ENCODE data around the gene IRGM. TPM values are rescaled to one million over a fixed set of nuclear protein-coding genes. Genes with fewer than 3 reads are reported as not detected.
A peak's percentile ranks its signal among the peaks of the same experiment; 100 is the strongest.
"Not testable (repeated sequence)": the region's sequence is repeated elsewhere in the genome, so short reads cannot be mapped to it uniquely, and the experiment has no call there.

IRGM gene, protein sequence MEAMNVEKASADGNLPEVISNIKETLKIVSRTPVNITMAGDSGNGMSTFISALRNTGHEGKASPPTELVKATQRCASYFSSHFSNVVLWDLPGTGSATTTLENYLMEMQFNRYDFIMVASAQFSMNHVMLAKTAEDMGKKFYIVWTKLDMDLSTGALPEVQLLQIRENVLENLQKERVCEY
- total RNA-seq (2014; rRNA removed; shearing (Covaris generic)), result not detected in 2 replicates

DNA sequence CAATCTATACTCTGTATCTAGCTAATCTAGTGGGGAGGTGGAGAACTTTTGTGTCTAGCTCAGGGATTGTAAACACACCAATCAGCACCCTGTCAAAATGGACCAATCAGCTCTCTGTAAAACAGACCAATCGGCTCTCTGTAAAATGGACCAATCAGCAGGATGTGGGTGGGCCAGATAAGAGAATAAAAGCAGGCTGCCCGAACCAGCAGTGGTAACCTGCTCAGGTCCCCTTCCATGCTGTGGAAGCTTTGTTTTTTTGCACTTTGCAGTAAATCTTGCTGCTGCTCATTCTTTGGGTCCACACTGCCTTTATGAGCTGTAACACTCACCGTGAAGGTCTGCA, at the start of gene IRGM:
IRGM (plus strand) TSS at position 214 of the 346 bp plus-strand sequence. CDS start 1,603 bp downstream, outside the sequence.
- not testable (repeated sequence) for DNase-seq (ENCODE audit: low spot score)

DNA sequence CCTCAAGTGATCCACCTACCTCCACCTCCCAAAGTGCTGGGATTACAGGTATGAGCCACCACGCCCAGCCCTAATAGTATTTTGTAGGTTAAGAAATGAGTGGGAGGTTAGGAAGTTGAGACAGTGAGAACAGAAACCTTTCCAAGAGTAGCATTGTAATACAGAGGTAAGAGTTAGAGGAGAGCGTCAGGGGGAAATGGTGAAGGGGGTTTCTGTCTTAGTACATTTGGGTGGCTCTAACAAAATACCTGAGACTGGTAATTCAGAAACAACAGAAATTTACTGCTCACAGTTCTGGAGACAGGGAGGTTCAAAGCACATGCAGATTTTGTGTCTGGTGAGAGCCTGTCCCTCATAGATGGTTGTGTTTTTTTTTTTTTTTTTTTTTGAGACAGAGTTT, 48.9 kb upstream of the IRGM start:
- no peak for DNase-seq (ENCODE audit: low spot score)

DNA sequence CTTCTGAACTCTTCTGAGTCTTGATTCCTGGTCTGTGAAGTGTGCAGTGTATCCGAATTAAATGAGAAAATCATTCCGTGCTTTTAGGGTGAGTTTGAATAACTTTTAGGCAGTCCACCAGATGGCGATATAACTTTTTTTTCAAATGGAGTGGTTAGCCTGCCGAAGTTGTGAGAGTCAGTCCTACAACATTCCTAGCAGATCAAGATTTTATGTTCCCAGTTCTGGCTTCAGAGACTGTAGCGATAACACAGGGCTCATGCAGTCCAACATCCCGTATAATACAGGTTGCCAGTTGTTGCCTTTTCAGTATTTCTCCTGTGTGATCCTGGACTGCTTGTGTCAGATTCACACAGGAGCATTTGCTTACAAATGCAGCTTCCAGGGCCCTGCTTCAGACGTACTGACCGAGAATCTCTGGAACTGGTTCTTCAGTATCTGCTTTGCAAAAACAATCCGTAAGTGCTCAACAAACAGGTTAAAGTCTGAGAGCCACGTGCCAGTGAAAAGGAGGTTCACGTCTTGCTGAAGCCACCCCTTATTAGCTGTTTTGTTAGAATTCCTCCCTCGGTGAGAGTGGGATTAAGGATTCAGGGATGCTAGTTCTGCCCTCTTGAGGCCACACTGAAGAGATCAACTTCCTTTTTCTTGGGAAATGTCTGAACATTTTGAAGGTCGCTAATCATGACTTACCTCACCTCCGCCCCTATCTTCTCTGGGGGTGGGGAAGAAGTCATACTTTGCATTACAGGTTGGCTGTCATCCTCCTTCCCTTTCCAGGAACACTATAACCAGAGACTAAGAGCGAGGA, 45.0 kb upstream of the IRGM start:
- DNase-seq (ENCODE audit: low spot score), result peak; percentile 53

GRCh38 chr5:150804388-150804787, 41.9 kb upstream of the IRGM start:
- no peak for DNase-seq (ENCODE audit: low spot score)

- no peak for DNase-seq (ENCODE audit: low spot score)
Measured at GRCh38 chr5:150809363-150809762, 37.0 kb upstream of the IRGM start.

DNA sequence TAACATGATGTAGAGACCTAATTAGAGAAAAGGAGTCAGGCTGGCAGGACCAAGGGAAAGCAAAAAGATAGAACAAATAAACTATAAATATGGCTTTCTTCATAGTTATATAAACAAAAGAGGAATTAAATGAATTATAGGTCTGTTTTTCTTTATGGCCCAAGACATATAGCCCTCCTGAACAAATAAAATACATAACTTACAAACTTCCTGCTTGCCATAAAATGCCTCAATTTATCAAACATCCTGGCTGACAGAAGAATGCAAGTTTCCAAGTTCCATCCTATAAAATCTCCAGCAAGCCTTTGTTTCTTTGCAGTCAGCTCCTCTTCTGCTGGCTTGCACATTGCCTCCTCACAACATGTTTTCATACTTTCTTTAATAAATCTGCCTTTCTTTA, 31.3 kb upstream of the IRGM start:
- DNase-seq (ENCODE audit: low spot score), result no peak

GRCh38 chr5:150816946-150817345, 29.4 kb upstream of the IRGM start:
- no peak for DNase-seq (ENCODE audit: low spot score)

DNA sequence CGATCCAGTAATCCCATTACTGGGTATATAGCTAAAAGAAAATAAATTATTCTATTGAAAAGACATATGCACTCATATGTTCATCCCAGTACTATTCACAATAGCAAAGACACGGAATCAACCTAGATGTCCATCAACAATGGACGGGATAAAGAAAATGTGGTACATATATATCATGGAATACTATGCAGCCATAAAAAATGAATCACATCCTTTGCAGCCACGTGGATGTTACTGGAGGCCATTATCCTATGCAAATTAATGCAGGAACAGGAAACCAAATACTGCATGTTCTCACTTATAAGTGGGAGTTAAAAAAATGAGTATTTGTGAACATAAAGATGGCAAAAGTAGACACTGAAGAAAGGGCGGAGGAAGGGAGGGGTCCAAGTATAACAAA, 16.6 kb upstream of the IRGM start:
- DNase-seq (ENCODE audit: low spot score), result no peak

GRCh38 chr5:150831821-150832220, 14.5 kb upstream of the IRGM start:
- DNase-seq (ENCODE audit: low spot score), result not testable (repeated sequence)

- DNase-seq (ENCODE audit: low spot score), result no peak
Measured at GRCh38 chr5:150836064-150836463, 10.3 kb upstream of the IRGM start.

DNA sequence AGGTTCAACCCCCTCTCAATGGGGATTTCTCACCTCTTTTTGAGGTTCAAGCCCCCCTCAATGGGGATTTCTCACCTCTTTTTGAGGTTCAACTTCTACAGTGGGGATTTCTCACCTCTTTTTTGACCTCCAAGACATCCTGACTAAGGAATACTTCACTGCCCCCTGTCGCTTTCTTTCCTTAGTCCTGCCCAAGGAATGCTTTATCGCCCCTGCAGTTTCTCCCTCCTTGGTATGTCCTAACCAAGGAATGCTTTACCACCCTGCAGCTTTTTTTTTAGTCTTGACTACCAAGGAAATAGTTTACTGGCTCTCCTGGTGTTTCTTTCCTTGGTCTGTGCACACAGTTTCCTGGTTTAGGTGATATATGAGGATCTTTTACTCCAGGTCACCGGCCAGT, 9.6 kb upstream of the IRGM start:
- no peak for DNase-seq (ENCODE audit: low spot score)

- not testable (repeated sequence) for DNase-seq (ENCODE audit: low spot score)
Measured at GRCh38 chr5:150845185-150845859, 999 bp upstream of the IRGM start.

DNA sequence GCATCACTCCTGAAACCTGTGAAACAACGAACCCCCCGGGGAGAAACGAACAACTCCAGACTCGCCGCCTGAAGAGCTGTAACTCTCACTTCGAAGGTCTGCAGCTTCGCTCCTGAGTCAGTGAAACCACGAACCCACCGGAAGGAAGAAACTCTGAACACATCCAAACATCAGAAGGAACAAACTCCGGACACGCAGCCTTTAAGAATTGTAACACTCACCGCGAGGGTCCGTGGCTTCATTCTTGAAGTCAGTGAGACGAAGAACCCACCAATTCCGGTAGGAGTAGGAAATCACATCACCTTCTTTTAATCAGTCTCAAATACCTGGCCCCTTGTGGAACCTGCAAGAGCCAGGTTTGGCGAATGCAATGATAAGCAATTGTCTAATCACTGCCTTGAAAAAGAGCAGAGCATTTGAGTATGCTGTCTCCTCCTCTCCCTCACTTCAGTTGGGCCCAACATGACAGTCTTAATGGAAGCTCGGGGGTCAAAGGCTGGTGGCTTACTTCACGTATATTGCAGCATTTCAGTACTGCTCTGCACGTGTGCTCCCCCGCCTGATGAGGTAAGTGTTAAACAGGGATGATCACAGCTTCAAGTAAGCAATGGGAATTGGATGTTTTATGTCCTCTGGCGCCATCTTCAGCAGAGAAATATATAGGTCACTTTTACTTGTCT, 473 bp downstream of the IRGM start:
- peak; percentile 89 for DNase-seq (ENCODE audit: low spot score)

GRCh38 chr5:150847334-150847695, 994 bp downstream of the IRGM start:
- no peak for DNase-seq (ENCODE audit: low spot score)

DNA sequence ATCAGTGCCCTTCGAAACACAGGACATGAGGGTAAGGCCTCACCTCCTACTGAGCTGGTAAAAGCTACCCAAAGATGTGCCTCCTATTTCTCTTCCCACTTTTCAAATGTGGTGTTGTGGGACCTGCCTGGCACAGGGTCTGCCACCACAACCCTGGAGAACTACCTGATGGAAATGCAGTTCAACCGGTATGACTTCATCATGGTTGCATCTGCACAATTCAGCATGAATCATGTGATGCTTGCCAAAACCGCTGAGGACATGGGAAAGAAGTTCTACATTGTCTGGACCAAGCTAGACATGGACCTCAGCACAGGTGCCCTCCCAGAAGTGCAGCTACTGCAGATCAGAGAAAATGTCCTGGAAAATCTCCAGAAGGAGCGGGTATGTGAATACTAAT, 1.9 kb downstream of the IRGM start:
- DNase-seq (ENCODE audit: low spot score), result no peak

- DNase-seq (ENCODE audit: low spot score), result no peak
Measured at GRCh38 chr5:150851039-150851438, 4.7 kb downstream of the IRGM start.

DNA sequence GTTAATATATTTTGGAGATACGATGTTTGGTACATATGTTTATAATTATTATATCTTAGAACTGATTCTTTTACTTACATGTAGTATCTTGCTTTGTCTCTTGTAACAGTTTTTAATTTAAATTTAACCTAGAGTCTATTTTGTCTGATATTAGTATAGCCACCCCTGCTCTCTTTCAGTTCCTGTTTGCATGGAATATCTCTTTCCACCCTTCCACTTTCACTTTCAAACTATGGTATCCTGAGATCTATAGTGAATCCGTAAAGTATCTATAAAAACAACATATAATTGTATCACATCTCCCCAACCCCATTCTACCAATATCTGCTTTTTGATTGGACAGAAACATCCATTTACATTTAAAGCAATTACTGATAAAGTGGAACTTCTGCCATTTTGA, 7.2 kb downstream of the IRGM start:
- no peak for DNase-seq (ENCODE audit: low spot score)

GRCh38 chr5:150856700-150857099, 10.4 kb downstream of the IRGM start:
- not testable (repeated sequence) for DNase-seq (ENCODE audit: low spot score)

GRCh38 chr5:150860246-150860821, 14.0 kb downstream of the IRGM start:
- DNase-seq (ENCODE audit: low spot score), result no peak

DNA sequence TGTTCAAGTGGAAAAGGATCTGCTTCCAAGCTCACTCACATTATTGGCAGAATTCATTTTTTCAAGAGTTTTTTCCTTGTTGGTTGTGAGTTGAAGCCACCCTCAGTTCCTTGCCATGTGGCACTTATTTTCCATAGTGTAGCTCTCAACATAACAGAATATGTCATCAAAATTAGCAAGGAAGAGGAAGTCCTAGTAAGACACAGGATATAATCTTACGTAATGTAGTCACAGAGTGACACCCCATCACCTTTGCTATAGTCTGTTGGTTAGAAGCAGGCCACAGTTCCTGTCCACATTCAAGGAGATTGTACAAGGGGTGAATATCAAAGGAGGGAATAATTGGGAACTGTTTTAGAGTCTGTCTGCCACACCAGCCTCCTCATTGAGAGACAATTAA, 15.7 kb downstream of the IRGM start:
- DNase-seq (ENCODE audit: low spot score), result no peak

GRCh38 chr5:150879358-150879757, 33.0 kb downstream of the IRGM start:
- no peak for DNase-seq (ENCODE audit: low spot score)

Data from H4 (cell line).